Vagina (tissue), 2 donors: Measurements from ENCODE around the gene ZNF154.

Experiments used
- CTCF ChIP-seq, 3 experiments: fragments of 450-650 bp in 2 of 3; fragments of 200-600 bp in 1 of 3; sonication (generic) in 1 of 3; IDR thresholded peaks; one replicate each; pipeline ENCODE4 v1.5.1; 2017 to 2019; ENCODE audit warnings: antibody characterized with exemption in 3 of 3, mild to moderate bottlenecking in 2 of 3, moderate library complexity in 2 of 3
- POLR2A ChIP-seq, 2 donors: fragments of 450-650 bp; IDR thresholded peaks; one replicate each; pipeline ENCODE4 v1.6.1; 2017; ENCODE audit warnings: antibody characterized with exemption in 2 of 2, mild to moderate bottlenecking in 2 of 2, moderate library complexity in 2 of 2
- POLR2AphosphoS5 ChIP-seq, 2 donors: sonication (generic); formaldehyde crosslinking; IDR thresholded peaks; one replicate each; pipeline ENCODE4 v1.9.0; 2017; ENCODE audit warnings: antibody characterized with exemption in 2 of 2, mild to moderate bottlenecking in 2 of 2, low read depth in 1 of 2; ENCODE audit not compliant: insufficient read depth in 1 of 2

- TF ChIP-seq CTCF (IDR thresholded peaks at IDR 0.05) (no peak), POLR2AphosphoS5 (IDR thresholded peaks at IDR 0.05; ENCODE audit: insufficient read depth in 1 of 2, low read depth in 1 of 2) (no peak), POLR2A (IDR thresholded peaks at IDR 0.05) (no peak)
Observed at GRCh38 chr19:57754091-57754673, 45.2 kb upstream of the ZNF154 start.
